HTR-8/SVneo (cell line): ENCODE data around the gene THBS2.
A peak's percentile ranks its signal among the peaks of the same experiment; 100 is the strongest.
"Not testable (repeated sequence)": the region's sequence is repeated elsewhere in the genome, so short reads cannot be mapped to it uniquely, and the experiment has no call there.

Source experiments
- DNase-seq: peaks from one replicate; pipeline ENCODE4 v3.0.0; 2011; ENCODE audit warnings: low spot score, mixed read lengths; ENCODE audit not compliant: insufficient read length
- FAIRE-seq: peaks from 2 replicates; lab custom pipeline; 2011; peaks lifted over from hg19 to GRCh38; lab: Jason Lieb, UNC

Gene THBS2

DNA sequence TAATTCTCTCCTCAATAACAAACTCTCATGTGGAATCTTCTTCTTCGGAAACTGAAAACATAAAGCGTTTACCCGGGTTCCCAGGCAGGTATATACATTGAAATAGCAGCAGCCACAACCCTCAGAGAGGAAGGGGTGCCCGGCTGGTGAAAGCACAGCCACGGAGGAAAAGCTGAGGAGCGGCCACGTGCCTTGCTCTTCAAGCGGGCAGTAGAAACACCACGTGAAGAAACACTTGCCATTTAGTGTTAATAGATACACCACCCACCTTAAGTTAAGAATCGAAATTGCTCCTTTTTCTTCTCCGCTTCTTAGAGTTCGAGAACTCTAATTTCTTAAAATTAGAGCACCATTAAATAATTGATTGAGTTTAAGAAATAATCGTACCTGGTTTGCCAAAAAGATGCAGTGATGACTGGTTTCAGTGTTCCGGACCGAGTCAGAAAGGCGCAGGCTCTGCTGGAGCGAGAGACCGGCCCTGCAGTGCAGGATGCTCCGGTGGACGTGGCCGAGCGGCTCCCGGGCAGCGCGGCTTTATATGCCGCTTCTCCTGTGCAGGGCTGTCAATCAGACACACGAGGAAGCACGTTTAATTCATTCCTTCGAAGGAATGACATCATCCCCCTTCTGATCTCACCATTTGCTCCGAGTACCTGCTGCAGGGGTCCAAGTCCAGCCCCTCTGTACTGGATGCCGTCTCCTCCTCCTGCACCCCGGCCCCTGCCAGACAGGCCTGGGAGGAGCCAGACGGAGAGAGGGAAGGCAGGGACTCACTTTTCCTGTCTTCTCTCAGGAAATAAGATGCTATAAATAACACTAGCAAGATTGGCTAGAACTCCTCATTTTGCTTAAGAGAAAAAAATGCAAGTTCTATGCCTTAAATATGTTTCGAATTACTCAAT is at the start of gene THBS2:
TSS of gene THBS2 (minus strand) at position 510 of the 902 bp plus-strand sequence. CDS start 3,062 bp downstream, outside the sequence.
- DNase-seq (peak; percentile 76), FAIRE-seq (peak; percentile 42)

GRCh38 chr6:169302716-169303115 is 49.1 kb upstream of the THBS2 start:
- FAIRE-seq (no peak), DNase-seq (no peak)

- DNase-seq (no peak), FAIRE-seq (no peak)
Measured at GRCh38 chr6:169302255-169302654, 48.6 kb upstream of the THBS2 start.

DNA sequence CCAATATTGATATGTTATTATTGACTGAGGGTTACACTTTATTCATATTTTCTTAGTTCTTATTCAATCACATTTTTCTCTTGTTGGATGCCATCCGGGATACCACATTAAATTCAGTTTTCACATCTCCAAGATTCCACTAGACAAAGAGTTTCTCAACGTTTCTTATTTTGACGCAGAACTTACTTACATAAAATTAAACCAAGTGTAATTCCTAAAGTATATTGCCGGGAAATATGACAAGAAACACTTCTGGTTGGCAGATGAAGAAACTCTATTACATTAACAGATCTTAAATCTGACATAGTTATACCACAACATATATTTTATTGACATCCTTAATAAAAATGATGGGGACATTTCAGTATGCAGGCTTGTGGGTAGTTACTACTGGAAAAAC is 47.3 kb upstream of the THBS2 start:
- FAIRE-seq, result no peak
- DNase-seq, result no peak

DNA sequence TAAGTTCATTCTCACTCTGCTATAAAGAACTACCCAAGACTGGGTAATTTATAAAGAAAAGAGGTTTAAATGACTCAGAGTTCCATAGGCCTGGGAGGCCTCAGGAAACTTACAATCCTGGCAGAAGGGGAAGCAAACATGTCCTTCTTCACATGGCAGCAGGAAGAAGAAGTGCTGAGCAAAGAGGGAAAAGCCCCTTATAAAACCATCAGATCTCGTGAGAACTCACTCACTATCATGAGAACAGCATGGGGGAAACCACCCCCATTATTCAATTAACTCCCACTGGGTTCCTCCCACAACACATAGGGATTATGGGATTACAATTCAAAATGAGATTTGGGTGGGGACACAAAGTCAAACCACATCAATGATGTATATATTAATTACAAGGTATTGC is 45.0 kb upstream of the THBS2 start:
- FAIRE-seq, DNase-seq: not testable (repeated sequence)

GRCh38 chr6:169296622-169297021 is 43.0 kb upstream of the THBS2 start:
- FAIRE-seq, result no peak
- DNase-seq, result no peak

GRCh38 chr6:169296170-169296569 is 42.5 kb upstream of the THBS2 start:
- DNase-seq, result no peak
- FAIRE-seq, result no peak

DNA sequence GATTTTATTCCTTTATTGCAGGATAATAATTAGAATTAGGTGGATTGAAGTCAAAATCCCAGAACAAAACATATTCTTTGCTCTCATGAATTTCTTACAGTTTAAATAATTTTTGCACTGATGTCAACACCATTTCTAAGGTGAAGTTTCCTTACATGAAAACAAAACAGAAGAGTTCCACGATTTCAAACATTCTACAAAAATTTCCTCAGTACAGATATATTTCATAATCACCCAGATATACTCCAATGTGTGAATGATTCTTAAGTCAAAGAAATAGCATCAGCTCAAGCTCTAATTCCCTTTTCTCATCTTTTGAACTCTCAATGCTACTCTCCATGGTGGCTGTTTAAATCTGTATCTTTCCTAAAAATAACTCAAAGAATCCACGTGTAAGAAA is 39.5 kb upstream of the THBS2 start:
- DNase-seq, result no peak
- no peak for FAIRE-seq

DNA sequence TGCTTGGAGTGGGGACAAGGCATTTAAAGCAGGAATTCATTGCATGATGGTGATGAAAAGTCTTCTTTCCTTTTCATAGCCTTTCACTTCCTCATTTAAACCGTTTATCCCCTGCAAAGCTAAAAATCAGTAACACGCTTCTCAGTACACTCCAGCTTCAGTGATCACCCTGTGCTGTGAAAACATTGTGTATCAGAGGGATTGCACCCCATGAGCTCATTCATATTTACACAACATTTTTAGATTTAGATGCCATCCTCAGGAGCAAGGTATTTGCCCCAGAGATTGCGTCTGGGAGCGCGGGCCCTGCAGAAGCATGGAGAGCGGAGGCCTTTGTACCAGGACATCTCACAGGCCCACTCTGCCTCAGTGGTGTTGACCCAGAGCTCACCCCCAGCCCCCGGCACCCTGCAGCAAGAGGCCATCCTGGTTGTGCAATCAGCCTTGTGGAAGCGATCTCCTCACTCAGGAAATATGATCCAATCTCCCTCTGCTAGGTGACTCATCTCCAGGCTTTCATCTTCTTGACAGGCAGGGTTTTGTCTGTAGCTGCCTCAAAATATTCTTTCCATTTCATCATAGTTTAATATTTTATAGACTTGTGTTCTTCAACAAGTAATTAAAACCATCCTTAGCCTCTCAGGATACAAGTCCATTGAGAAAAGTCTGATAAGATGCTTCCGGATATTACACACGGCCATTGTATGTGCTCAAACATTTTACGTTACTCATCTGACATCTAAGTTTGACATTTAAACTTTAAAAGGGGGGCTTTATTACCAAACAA is 38.9 kb upstream of the THBS2 start:
- FAIRE-seq (no peak), DNase-seq (peak; percentile 84)

GRCh38 chr6:169291646-169292337 is 38.1 kb upstream of the THBS2 start:
- no peak for DNase-seq
- no peak for FAIRE-seq

DNA sequence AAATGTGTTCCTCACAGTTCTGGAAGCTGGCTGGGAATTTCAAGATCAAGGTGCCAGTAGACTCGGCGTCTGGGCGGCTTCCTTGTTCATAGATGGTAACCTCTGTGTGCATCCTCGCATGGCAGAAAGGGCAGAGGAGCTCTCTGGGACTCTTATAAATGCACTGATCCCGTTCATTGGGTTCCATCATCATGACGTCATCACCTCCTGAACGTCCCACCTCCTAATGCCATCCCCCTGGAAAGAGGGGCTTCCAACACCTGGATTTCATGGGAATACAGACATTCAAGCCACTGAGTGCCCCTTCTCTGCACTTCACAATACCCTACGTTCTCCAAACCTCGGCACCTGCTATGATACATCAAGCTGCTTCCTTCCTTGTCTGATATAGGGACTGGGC is 37.5 kb upstream of the THBS2 start:
- FAIRE-seq (no peak), DNase-seq (no peak)

- no peak for FAIRE-seq
- DNase-seq, result no peak
Measured at GRCh38 chr6:169289619-169290339, 36.1 kb upstream of the THBS2 start.

- FAIRE-seq, result no peak
- DNase-seq, result no peak
Measured at GRCh38 chr6:169289257-169289618, 35.6 kb upstream of the THBS2 start.

- DNase-seq (no peak), FAIRE-seq (no peak)
Measured at GRCh38 chr6:169288591-169288990, 34.9 kb upstream of the THBS2 start.

DNA sequence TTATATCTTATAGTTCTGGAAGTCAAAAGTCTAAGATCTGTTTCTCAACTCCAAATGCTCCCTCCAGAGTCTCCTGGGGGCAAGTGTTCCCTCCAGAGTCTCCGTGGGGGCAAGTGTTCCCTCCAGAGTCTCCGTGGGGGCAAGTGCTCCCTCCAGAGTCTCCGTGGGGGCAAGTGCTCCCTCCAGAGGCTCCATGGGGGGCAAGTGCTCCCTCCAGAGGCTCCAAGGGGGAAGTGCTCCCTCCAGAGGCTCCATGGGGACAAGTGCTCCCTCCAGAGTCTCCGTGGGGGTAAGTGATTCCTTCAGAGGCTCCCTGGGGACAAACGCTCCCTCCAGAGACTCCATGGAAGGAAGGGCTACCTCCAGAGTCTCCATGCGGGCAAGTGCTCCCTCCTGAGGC is 34.0 kb upstream of the THBS2 start:
- DNase-seq, result no peak
- no peak for FAIRE-seq

GRCh38 chr6:169286961-169287360 is 33.3 kb upstream of the THBS2 start:
- DNase-seq, result no peak
- FAIRE-seq, result no peak

GRCh38 chr6:169285165-169285564 is 31.5 kb upstream of the THBS2 start:
- FAIRE-seq, result no peak
- DNase-seq, result no peak

- peak; percentile 97 for FAIRE-seq
- DNase-seq, result no peak
Measured at GRCh38 chr6:169283924-169284323, 30.3 kb upstream of the THBS2 start.

DNA sequence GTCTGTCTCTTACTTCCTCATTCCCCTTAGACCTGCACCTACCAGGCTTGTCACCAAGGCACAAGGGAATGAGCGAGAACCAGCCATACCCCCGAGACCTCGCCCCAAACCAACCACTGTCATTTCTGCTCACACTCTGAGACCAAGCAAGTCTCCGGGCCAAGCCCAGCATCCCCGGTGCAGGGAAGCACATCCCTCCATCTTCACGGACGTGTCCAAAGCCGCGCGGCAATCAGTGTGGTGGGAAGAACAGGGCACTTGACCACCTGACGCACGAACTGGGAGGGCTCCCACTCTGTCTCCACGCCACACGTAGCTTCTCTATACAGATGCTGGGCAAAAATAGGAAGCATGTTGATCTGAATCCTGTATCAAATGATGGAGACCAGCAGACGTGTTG is 28.4 kb upstream of the THBS2 start:
- no peak for DNase-seq
- FAIRE-seq, result no peak

GRCh38 chr6:169277619-169278018 is 24.0 kb upstream of the THBS2 start:
- DNase-seq (no peak), FAIRE-seq (no peak)
